Ishikawa (cell line): Measurements from ENCODE around the gene EPHA8.

ENCODE experiments used
- CEBPB ChIP-seq: IDR thresholded peaks from 2 replicates; pipeline ENCODE4 v1.6.1; 2012
- EGR1 ChIP-seq: IDR thresholded peaks from 2 replicates; pipeline ENCODE4 v1.6.1; 2012
- EP300 ChIP-seq: IDR thresholded peaks from 2 replicates; pipeline ENCODE4 v1.6.1; 2012; ENCODE audit warnings: borderline replicate concordance
- RAD21 ChIP-seq: IDR thresholded peaks from 2 replicates; pipeline ENCODE4 v1.6.1; 2012; ENCODE audit warnings: low read depth
- TAF1 ChIP-seq: IDR thresholded peaks from 2 replicates; pipeline ENCODE4 v1.6.1; 2012; ENCODE audit warnings: low read depth, mild to moderate bottlenecking
- YY1 ChIP-seq: IDR thresholded peaks from 2 replicates; pipeline ENCODE4 v1.6.1; 2012; ENCODE audit warnings: low read depth
- TF ChIP-seq, protein P1 (sequence below): IDR thresholded peaks from 2 replicates; pipeline ENCODE4 v1.6.1; 2012; ENCODE audit warnings: low read depth, mild to moderate bottlenecking

GRCh38 chr1:22582661-22583635, 19.7 kb downstream of the EPHA8 start:
- no peak for TF ChIP-seq TAF1
- TF ChIP-seq, protein P1, sequence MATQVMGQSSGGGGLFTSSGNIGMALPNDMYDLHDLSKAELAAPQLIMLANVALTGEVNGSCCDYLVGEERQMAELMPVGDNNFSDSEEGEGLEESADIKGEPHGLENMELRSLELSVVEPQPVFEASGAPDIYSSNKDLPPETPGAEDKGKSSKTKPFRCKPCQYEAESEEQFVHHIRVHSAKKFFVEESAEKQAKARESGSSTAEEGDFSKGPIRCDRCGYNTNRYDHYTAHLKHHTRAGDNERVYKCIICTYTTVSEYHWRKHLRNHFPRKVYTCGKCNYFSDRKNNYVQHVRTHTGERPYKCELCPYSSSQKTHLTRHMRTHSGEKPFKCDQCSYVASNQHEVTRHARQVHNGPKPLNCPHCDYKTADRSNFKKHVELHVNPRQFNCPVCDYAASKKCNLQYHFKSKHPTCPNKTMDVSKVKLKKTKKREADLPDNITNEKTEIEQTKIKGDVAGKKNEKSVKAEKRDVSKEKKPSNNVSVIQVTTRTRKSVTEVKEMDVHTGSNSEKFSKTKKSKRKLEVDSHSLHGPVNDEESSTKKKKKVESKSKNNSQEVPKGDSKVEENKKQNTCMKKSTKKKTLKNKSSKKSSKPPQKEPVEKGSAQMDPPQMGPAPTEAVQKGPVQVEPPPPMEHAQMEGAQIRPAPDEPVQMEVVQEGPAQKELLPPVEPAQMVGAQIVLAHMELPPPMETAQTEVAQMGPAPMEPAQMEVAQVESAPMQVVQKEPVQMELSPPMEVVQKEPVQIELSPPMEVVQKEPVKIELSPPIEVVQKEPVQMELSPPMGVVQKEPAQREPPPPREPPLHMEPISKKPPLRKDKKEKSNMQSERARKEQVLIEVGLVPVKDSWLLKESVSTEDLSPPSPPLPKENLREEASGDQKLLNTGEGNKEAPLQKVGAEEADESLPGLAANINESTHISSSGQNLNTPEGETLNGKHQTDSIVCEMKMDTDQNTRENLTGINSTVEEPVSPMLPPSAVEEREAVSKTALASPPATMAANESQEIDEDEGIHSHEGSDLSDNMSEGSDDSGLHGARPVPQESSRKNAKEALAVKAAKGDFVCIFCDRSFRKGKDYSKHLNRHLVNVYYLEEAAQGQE, result no peak
- TF ChIP-seq CEBPB, result no peak
- no peak for TF ChIP-seq YY1
- no peak for TF ChIP-seq RAD21
- TF ChIP-seq EP300, result no peak
- TF ChIP-seq EGR1, result no peak
